Kidney (tissue), 14 donors: ENCODE results near the gene GPN1. TPM values are rescaled to one million over a fixed set of nuclear protein-coding genes. Genes with fewer than 3 reads are reported as not detected.

Source experiments
- DNase-seq, 5 donors: peaks; one replicate each; pipeline ENCODE4 v3.0.0-alpha.2; 2013 to 2020
- FAIRE-seq: peaks from 2 replicates; lab custom pipeline; 2012; peaks lifted over from hg19 to GRCh38; lab: Jason Lieb, UNC
- H3K27ac ChIP-seq, 2 donors: one replicate each; pipeline ENCODE4 v1.7.0; 2013; ENCODE audit warnings: low read depth in 2 of 2, low read length in 2 of 2, inconsistent platforms in 1 of 2
- H3K27me3 ChIP-seq: one replicate; pipeline ENCODE4 v1.7.1; 2013; ENCODE audit warnings: low read length, inconsistent platforms; ENCODE audit not compliant: control insufficient read depth, insufficient read depth
- H3K36me3 ChIP-seq, 3 donors: one replicate each; pipeline versions ENCODE4 v1.7.0 to v1.7.1; 2013; ENCODE audit warnings: low read length in 3 of 3, control low read depth in 1 of 3, inconsistent platforms in 1 of 3; ENCODE audit not compliant: insufficient read depth in 3 of 3, control insufficient read depth in 2 of 3
- H3K4me1 ChIP-seq, 3 donors: one replicate each; pipeline versions ENCODE4 v1.7.0 to v1.7.1; 2013; ENCODE audit warnings: low read length in 3 of 3, inconsistent platforms in 1 of 3, low read depth in 1 of 3; ENCODE audit not compliant: control insufficient read depth in 2 of 3, insufficient read depth in 2 of 3
- H3K4me3 ChIP-seq, 3 donors: one replicate each; pipeline versions ENCODE4 v1.7.0 to v1.8.1; 2013; ENCODE audit warnings: low read length in 3 of 3, control low read depth in 1 of 3, inconsistent platforms in 1 of 3
- H3K9ac ChIP-seq, 3 donors: one replicate each; pipeline versions ENCODE4 v1.7.0 to v1.7.1; 2013; ENCODE audit warnings: low read length in 3 of 3, control low read depth in 1 of 3, inconsistent platforms in 1 of 3
- H3K9me3 ChIP-seq, 3 donors: one replicate each; pipeline versions ENCODE4 v1.7.0 to v1.7.1; 2013; ENCODE audit warnings: low read length in 3 of 3, control low read depth in 1 of 3, inconsistent platforms in 1 of 3; ENCODE audit not compliant: control insufficient read depth in 2 of 3, insufficient read depth in 1 of 3
- CTCF ChIP-seq: IDR thresholded peaks from 3 replicates; pipeline ENCODE4 v1.5.1; 2012; ENCODE audit warnings: mild to moderate bottlenecking, moderate library complexity, borderline replicate concordance; ENCODE audit not compliant: insufficient read depth; ENCODE audit errors: extremely low read depth
- intact Hi-C: fragments of 100-400 bp; cut with DNase I; formaldehyde crosslinking; loops from one replicate; pipeline ENCODE4 v1.11.1; 2022
- polyA plus RNA-seq: library from polyadenylated mRNA; stranded (reverse); fragments of 350-450 nt; fragmentation: Illumina TruSeq; extraction: RNeasy Lipid Tissue Mini Kit (QIAGEN cat#74804); gene quantifications from one replicate; pipeline ENCODE4 v1.2.3, GENCODE V29; 2014; ENCODE audit warnings: low read depth, low replicate concordance; ENCODE audit not compliant: insufficient read depth
- total RNA-seq: library from RNA; stranded (reverse); fragmentation: NEBNext Ultra II Directional; extraction: Animal tissue kit (Norgen Biotek cat#: 25700); gene quantifications from one replicate; pipeline ENCODE4 v1.2.1, GENCODE V29; 2021
- donor health status: control.
- donor health status: control.
- donor health status: control.
- donor health status: control.
- donor health status: control.
- donor health status: DM: yes; HTN: yes; CAD: no.
- donor health status: Normal renal cell carcinoma (clear cell type).

GPN1 gene
- total and polyA plus RNA-seq, 2 donors from 2014 or later, result 28.1 to 31.6 TPM

- FAIRE-seq, result no peak
- Histone ChIP-seq H3K27me3 (no peaks in the 10 kb centered on the region), H3K4me3 (no peak overlapping the region), H3K4me1 (no peaks in the 10 kb centered on the region), H3K27ac (no peak overlapping the region), H3K36me3 (peaks cover 14 to 56% (median 19%) of the 10 kb centered on the region in 3 donors), H3K9me3 (no peaks in the 10 kb centered on the region), H3K9ac (no peak overlapping the region)
- TF ChIP-seq CTCF, result no peak
- DNase-seq, result no peak
- intact Hi-C loops, result no loop called here
Observed at GRCh38 chr2:27638037-27638637, 9.3 kb downstream of the GPN1 start.

GRCh38 chr2:27638709-27639108 lies 9.9 kb downstream of the GPN1 start:
- intact Hi-C loops, result no loop called here
- FAIRE-seq (no peak), DNase-seq (no peak)
- no peak overlapping the region for H3K27ac ChIP-seq
- no peak overlapping the region for H3K9ac ChIP-seq
- peaks cover 14 to 56% (median 19%) of the 10 kb centered on the region in 3 donors for H3K36me3 ChIP-seq
- H3K27me3 ChIP-seq, result no peaks in the 10 kb centered on the region
- TF ChIP-seq CTCF, result no peak
- no peak overlapping the region for H3K4me3 ChIP-seq
- H3K4me1 ChIP-seq, result no peaks in the 10 kb centered on the region
- no peaks in the 10 kb centered on the region for H3K9me3 ChIP-seq

- Histone ChIP-seq H3K9ac (no peak overlapping the region), H3K36me3 (peaks cover 4 to 46% (median 10%) of the 10 kb centered on the region in 3 donors), H3K4me3 (no peak overlapping the region), H3K4me1 (no peaks in the 10 kb centered on the region), H3K27me3 (no peaks in the 10 kb centered on the region), H3K27ac (no peak overlapping the region), H3K9me3 (no peaks in the 10 kb centered on the region)
- FAIRE-seq, result no peak
- DNase-seq, result no peak
- no peak for TF ChIP-seq CTCF
- intact Hi-C loops, result no loop called here
Observed at GRCh38 chr2:27640722-27641245, 11.9 kb downstream of the GPN1 start.
